ENCODE measurements around the gene CEBPA. TPM values are rescaled to one million over a fixed set of nuclear protein-coding genes. Genes with fewer than 3 reads are reported as not detected.

Gene CEBPA
- polyA plus RNA-seq, 1 experiment, result 0.50 TPM

DNA sequence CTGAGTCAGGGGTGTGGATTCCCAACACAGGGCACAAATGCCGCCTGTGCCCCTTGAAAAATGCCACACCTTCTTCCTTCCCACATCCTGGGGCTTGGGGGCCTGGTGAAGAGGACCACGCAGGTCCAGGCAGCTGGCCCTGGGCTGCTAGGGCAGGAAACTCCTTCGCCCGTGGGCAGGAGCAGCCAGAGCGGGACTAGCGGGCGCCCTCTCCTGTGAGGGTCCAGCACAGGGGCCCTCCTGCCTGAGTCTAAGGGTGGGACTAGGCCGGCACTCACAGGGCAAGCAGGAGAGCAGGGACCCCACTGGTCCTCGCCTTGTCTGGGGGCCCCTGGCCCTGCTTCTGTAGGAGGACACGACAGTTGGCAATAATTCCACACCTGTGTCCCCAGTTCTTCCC lies 7.5 kb upstream of the CEBPA start:
- TF ChIP-seq, protein P1, sequence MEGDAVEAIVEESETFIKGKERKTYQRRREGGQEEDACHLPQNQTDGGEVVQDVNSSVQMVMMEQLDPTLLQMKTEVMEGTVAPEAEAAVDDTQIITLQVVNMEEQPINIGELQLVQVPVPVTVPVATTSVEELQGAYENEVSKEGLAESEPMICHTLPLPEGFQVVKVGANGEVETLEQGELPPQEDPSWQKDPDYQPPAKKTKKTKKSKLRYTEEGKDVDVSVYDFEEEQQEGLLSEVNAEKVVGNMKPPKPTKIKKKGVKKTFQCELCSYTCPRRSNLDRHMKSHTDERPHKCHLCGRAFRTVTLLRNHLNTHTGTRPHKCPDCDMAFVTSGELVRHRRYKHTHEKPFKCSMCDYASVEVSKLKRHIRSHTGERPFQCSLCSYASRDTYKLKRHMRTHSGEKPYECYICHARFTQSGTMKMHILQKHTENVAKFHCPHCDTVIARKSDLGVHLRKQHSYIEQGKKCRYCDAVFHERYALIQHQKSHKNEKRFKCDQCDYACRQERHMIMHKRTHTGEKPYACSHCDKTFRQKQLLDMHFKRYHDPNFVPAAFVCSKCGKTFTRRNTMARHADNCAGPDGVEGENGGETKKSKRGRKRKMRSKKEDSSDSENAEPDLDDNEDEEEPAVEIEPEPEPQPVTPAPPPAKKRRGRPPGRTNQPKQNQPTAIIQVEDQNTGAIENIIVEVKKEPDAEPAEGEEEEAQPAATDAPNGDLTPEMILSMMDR (IDR thresholded peaks at IDR 0.05; ENCODE audit: insufficient read depth, low read depth, low read length), result no peak
- peaks cover 6% of the 10 kb centered on the region; the same call in 1 of the 2 replicates for H3K27me3 ChIP-seq (ENCODE audit: control insufficient read depth, insufficient read depth, low read length)
- no peak for DNase-seq (ENCODE audit: low read depth)
- ChIA-PET POLR2A (no interaction called here), CTCF (no interaction called here)
- H3K4me3 ChIP-seq (ENCODE audit: low read depth, low read length), result no peak overlapping the region
- no peaks in the 10 kb centered on the region for H3K36me3 ChIP-seq (ENCODE audit: control insufficient read depth, insufficient read depth, low read length)

DNA sequence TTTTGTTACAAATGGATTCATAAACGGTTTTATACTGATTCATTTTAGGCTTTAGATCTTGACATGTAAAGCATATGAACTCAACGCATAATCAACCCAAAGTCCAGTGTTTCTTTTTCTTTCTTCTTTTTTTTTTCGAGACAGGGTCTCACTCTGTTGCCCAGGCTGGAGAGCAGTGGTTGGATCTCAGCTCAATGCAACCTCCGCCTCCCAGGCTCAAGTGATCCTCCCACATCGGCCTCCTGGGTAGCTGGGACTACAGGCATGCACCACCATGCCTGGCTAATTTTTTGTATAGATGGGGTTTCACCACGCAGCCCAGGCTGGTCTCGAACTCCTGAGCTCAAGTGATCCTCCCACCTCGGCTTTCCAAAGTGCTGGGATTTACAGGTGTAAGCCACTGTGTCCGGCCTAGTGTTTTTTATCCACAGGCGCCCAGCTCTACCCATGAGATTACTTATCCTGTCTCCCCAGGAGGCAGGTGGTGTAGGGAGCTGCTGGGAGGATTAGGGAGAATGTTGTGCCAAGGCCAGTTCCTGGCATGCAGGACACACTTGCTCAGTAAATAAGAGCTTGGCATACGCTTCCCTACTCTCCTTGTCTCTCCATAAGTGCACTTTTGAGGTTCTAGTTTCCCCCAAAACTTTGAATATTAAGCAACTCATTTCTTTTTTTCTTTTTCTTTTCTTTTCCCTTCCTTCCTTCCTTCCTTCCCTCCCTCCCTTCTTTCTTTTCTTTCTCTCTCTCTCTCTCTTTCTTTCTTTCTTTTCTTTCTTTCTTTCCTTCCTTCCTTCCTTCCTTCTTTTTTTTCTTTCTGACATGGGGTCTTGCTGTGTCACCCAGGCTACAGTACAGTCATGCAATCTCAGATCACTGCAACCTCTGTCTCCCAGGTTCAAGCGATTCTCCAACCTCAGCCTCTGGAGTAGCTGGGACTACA lies 4.8 kb upstream of the CEBPA start:
- ChIA-PET POLR2A (no interaction called here), CTCF (interaction anchor here (0.6 kb wide), 1 partner anchor 12 kb away, joined by 3 read pairs; no protein-coding TSS in a partner anchor)
- H3K27me3 ChIP-seq (ENCODE audit: control insufficient read depth, insufficient read depth, low read length), result peaks cover 10% of the 10 kb centered on the region; the same call in 1 of the 2 replicates
- H3K36me3 ChIP-seq (ENCODE audit: control insufficient read depth, insufficient read depth, low read length), result no peaks in the 10 kb centered on the region
- DNase-seq (ENCODE audit: low read depth), result no peak
- no peak overlapping the region for H3K4me3 ChIP-seq (ENCODE audit: low read depth, low read length)
- TF ChIP-seq, protein P1 (IDR thresholded peaks at IDR 0.05; ENCODE audit: insufficient read depth, low read depth, low read length), result no peak

DNA sequence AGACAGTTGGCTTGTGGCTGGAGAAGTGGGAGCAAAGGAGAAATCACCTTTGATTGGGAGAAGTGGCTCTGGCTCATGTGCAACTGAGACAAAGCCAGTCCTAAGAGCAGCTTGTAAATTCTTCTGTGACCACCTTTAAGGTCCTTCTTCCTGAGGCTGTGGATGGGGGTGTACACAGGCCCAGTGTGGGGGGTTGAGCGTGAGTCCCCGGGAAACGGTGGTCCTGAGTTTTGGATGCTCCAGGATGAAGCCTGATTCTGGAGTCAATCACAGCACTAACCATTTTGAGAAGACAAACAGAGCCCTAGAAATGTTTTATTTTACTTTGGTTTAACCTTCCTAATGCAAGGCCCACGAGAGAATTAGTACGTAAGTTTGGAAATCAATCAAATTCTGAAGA lies 3.9 kb upstream of the CEBPA start:
- H3K36me3 ChIP-seq (ENCODE audit: control insufficient read depth, insufficient read depth, low read length), result no peaks in the 10 kb centered on the region
- POLR2A ChIA-PET, result no interaction called here
- no peak overlapping the region for H3K4me3 ChIP-seq (ENCODE audit: low read depth, low read length)
- CTCF ChIA-PET, result no interaction called here
- peaks cover 12% of the 10 kb centered on the region for H3K27me3 ChIP-seq (ENCODE audit: control insufficient read depth, insufficient read depth, low read length)
- TF ChIP-seq, protein P1 (IDR thresholded peaks at IDR 0.05; ENCODE audit: insufficient read depth, low read depth, low read length), result no peak
- DNase-seq (ENCODE audit: low read depth), result no peak

DNA sequence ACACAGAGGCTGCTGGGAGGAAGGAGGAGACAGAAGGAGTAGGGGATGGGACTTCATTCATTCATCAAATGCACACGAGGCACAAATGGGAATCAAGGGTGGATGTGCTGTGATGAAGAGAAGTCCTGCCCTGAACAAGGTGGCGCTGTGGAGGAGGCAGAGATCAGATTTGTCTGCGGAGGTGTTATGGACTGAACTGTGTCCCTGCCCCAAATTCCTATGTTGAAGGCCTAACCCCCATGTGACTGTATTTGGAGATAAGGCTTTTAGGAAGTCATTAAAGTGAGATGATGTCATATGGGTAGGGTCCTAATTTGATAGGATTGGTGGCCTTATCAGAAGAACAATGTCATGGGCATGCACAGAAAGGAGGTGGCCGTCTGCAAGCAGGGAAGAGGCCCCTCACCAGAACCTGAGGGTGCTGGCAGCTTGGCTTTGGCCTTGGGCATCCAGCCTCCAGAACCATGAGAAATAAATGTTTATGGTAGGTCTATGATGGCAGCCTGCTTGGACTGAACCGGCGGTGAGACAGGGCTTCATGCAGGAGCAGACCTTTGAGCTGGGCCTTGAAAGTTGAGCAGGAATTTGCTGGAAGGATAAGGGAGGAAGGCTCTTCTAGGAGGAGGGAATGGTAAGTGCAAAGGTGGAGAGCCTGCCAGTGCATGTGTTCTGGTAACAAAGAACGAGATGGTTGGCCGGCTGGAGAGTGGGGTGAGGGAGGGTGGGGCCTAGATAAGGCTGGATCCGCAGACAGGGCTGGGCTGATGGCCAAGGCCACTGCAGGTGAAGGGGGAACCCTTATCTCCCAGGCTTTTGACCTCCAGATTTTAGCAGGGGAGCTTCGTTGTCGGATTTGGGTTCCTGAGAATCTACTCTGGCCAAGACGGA lies 2.7 kb upstream of the CEBPA start:
- POLR2A ChIA-PET, result no interaction called here
- DNase-seq (ENCODE audit: low read depth), result no peak
- CTCF ChIA-PET, result interaction anchor here (1.0 to 2.9 kb wide), 2 partner anchors 7 to 70 kb away, joined by 3 to 11 read pairs; no protein-coding TSS in a partner anchor
- H3K4me3 ChIP-seq (ENCODE audit: low read depth, low read length), result no peak overlapping the region
- no peaks in the 10 kb centered on the region for H3K36me3 ChIP-seq (ENCODE audit: control insufficient read depth, insufficient read depth, low read length)
- peaks cover 24% of the 10 kb centered on the region for H3K27me3 ChIP-seq (ENCODE audit: control insufficient read depth, insufficient read depth, low read length)
- TF ChIP-seq, protein P1 (IDR thresholded peaks at IDR 0.05; ENCODE audit: insufficient read depth, low read depth, low read length), result no peak

DNA sequence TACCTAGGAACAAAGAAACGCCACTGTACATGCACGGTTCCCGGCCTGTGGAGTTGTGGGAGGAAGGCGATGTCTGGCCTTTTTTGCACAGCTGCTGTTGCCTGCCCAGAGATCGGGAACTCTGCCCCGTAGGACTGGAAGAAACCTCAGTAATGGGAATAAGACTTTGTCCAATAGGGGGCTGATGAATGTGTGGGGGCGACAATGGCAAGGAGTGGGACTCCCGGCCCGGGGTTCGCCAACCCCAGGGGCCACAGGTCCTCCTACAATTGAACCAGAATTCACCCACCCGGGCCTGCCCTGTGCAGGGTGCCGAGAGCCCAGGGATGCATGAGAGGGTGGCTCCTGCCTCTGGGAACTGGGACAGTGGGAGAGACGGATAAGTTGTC lies 2.0 kb upstream of the CEBPA start:
- H3K4me3 ChIP-seq (ENCODE audit: low read depth, low read length), result no peak overlapping the region
- no peaks in the 10 kb centered on the region for H3K36me3 ChIP-seq (ENCODE audit: control insufficient read depth, insufficient read depth, low read length)
- CTCF ChIA-PET, result interaction anchor here (1.0 to 2.9 kb wide), 6 partner anchors 7 to 111 kb away, joined by 3 to 11 read pairs (median 8); no protein-coding TSS in a partner anchor
- TF ChIP-seq, protein P1 (IDR thresholded peaks at IDR 0.05; ENCODE audit: insufficient read depth, low read depth, low read length), result no peak
- POLR2A ChIA-PET, result no interaction called here
- peaks cover 26% of the 10 kb centered on the region for H3K27me3 ChIP-seq (ENCODE audit: control insufficient read depth, insufficient read depth, low read length)
- DNase-seq (ENCODE audit: low read depth), result no peak
